GM18499 (cell line): Measurements from ENCODE around the gene P2RY11.

Source experiments
- ATAC-seq: cut with Tn5 transposase; IDR thresholded peaks from one replicate; pipeline ENCODE4 v1.9.1; 2021; ENCODE audit warnings: moderate number of reproducible peaks; ENCODE audit not compliant: insufficient read depth, unreplicated experiment

Gene P2RY11

GRCh38 chr19:10111405-10111811 lies at the start of gene P2RY11:
P2RY11 (plus strand) TSS chr19:10111693; CDS start chr19:10111722, 29 bp downstream.
- ATAC-seq = no peak

GRCh38 chr19:10061717-10062310 lies 49.7 kb upstream of the P2RY11 start:
- ATAC-seq = no peak

GRCh38 chr19:10068205-10068604 lies 43.3 kb upstream of the P2RY11 start:
- no peak for ATAC-seq

GRCh38 chr19:10069046-10069445 lies 42.4 kb upstream of the P2RY11 start:
- no peak for ATAC-seq

- no peak for ATAC-seq
These were observed 40.6 kb upstream of the P2RY11 start for GRCh38 chr19:10070730-10071446.

GRCh38 chr19:10074153-10074552 lies 37.3 kb upstream of the P2RY11 start:
- no peak for ATAC-seq

GRCh38 chr19:10076535-10076934 lies 35.0 kb upstream of the P2RY11 start:
- ATAC-seq = no peak

- no peak for ATAC-seq
These were observed 33.2 kb upstream of the P2RY11 start for GRCh38 chr19:10078329-10078728.

GRCh38 chr19:10079031-10079453 lies 32.5 kb upstream of the P2RY11 start:
- no peak for ATAC-seq

GRCh38 chr19:10083911-10084310 lies 27.6 kb upstream of the P2RY11 start:
- ATAC-seq = no peak

- no peak for ATAC-seq
These were observed 26.7 kb upstream of the P2RY11 start for GRCh38 chr19:10084803-10085202.

- no peak for ATAC-seq
These were observed 25.6 kb upstream of the P2RY11 start, which contains the start of gene SHFL for GRCh38 chr19:10085641-10086590. SHFL (plus strand) TSS chr19:10086317; CDS start chr19:10086428, 111 bp downstream.

GRCh38 chr19:10086591-10087192 lies 24.8 kb upstream of the P2RY11 start:
- ATAC-seq = no peak

- no peak for ATAC-seq
These were observed 24.0 kb upstream of the P2RY11 start for GRCh38 chr19:10087296-10088061.

GRCh38 chr19:10088949-10089554 lies 22.4 kb upstream of the P2RY11 start:
- no peak for ATAC-seq

GRCh38 chr19:10089801-10090375 lies 21.6 kb upstream of the P2RY11 start:
- no peak for ATAC-seq

GRCh38 chr19:10091370-10091687 lies 20.2 kb upstream of the P2RY11 start:
- ATAC-seq = no peak

GRCh38 chr19:10091895-10092641 lies 19.4 kb upstream of the P2RY11 start:
- ATAC-seq = no peak
